AG10803 (cell line): ENCODE measurements around the gene DOK5.

Experiments
- DNase-seq: peaks from one replicate; pipeline ENCODE4 v3.0.0; 2010; ENCODE audit warnings: low read depth
- H3K4me3 ChIP-seq: 2 replicates; pipeline ENCODE4 v1.5.1; 2011; ENCODE audit warnings: mild to moderate bottlenecking, low read length, control low read depth
- CTCF ChIP-seq: conservative IDR thresholded peaks from 2 replicates; pipeline ENCODE4 v1.5.1; 2011; ENCODE audit warnings: mild to moderate bottlenecking, low read length, control low read depth, inconsistent platforms

DOK5 gene

GRCh38 chr20:54556406-54556805 is 81.0 kb downstream of the DOK5 start:
- H3K4me3 ChIP-seq: no peak overlapping the region
- no peak for TF ChIP-seq CTCF
- no peak for DNase-seq

GRCh38 chr20:54557806-54558590 is 82.6 kb downstream of the DOK5 start:
- no peak for TF ChIP-seq CTCF
- DNase-seq: no peak
- H3K4me3 ChIP-seq: no peak overlapping the region

- H3K4me3 ChIP-seq: no peak overlapping the region
- TF ChIP-seq CTCF: no peak
Observed at GRCh38 chr20:54559890-54560289, 84.5 kb downstream of the DOK5 start.

GRCh38 chr20:54560357-54560756 is 85.0 kb downstream of the DOK5 start:
- DNase-seq: no peak
- TF ChIP-seq CTCF: no peak
- H3K4me3 ChIP-seq: no peak overlapping the region

More at GRCh38 chr20:54559890-54560289, 84.5 kb downstream of the DOK5 start:
- DNase-seq: no peak

- H3K4me3 ChIP-seq: no peak overlapping the region
- TF ChIP-seq CTCF: no peak
- DNase-seq: no peak
Observed at GRCh38 chr20:54565255-54565654, 89.9 kb downstream of the DOK5 start.

- TF ChIP-seq CTCF: no peak
- no peak overlapping the region for H3K4me3 ChIP-seq
- DNase-seq: no peak
Observed at GRCh38 chr20:54566031-54566688, 90.8 kb downstream of the DOK5 start.

- TF ChIP-seq CTCF: no peak
- H3K4me3 ChIP-seq: no peak overlapping the region
- no peak for DNase-seq
Observed at GRCh38 chr20:54570561-54570960, 95.2 kb downstream of the DOK5 start.
